ENCODE data around the gene UBE2K.
"Not testable (repeated sequence)": the region's sequence is repeated elsewhere in the genome, so short reads cannot be mapped to it uniquely, and the experiment has no call there.

UBE2K gene

GRCh38 chr4:39731908-39732307, 34.0 kb downstream of the UBE2K start:
- no peak for DNase-seq

- DNase-seq = no peak
These were observed 34.8 kb downstream of the UBE2K start for GRCh38 chr4:39732728-39733127.

- DNase-seq = not testable (repeated sequence)
These were observed 41.7 kb downstream of the UBE2K start for GRCh38 chr4:39739591-39739990.

GRCh38 chr4:39741401-39741800, 43.5 kb downstream of the UBE2K start:
- DNase-seq = no peak

- DNase-seq = no peak
These were observed 48.0 kb downstream of the UBE2K start for GRCh38 chr4:39745920-39746319.

- no peak for DNase-seq
These were observed 52.3 kb downstream of the UBE2K start for GRCh38 chr4:39750216-39750615.

GRCh38 chr4:39754309-39754708, 56.4 kb downstream of the UBE2K start:
- no peak for DNase-seq

- no peak for DNase-seq
These were observed 58.2 kb downstream of the UBE2K start for GRCh38 chr4:39756159-39756558.

GRCh38 chr4:39758176-39758575, 60.2 kb downstream of the UBE2K start:
- DNase-seq = no peak

GRCh38 chr4:39759569-39759968, 61.6 kb downstream of the UBE2K start:
- no peak for DNase-seq

GRCh38 chr4:39761005-39761667, 63.2 kb downstream of the UBE2K start:
- no peak for DNase-seq

GRCh38 chr4:39763714-39764572, 66.0 kb downstream of the UBE2K start:
- no peak for DNase-seq

- no peak for DNase-seq
These were observed 72.1 kb downstream of the UBE2K start for GRCh38 chr4:39770005-39770404.

- no peak for DNase-seq
These were observed 72.5 kb downstream of the UBE2K start for GRCh38 chr4:39770471-39770870.

- no peak for DNase-seq
These were observed 73.2 kb downstream of the UBE2K start for GRCh38 chr4:39770969-39771724.

- DNase-seq = not testable (repeated sequence)
These were observed 84.1 kb downstream of the UBE2K start for GRCh38 chr4:39781988-39782387.

- no peak for DNase-seq
These were observed 87.1 kb downstream of the UBE2K start for GRCh38 chr4:39785083-39785482.

- no peak for DNase-seq
These were observed 88.9 kb downstream of the UBE2K start for GRCh38 chr4:39786838-39787237.

GRCh38 chr4:39792128-39792527, 94.2 kb downstream of the UBE2K start:
- no peak for DNase-seq

- no peak for DNase-seq
These were observed 94.6 kb downstream of the UBE2K start for GRCh38 chr4:39792529-39792928.

GRCh38 chr4:39792976-39793375, 95.0 kb downstream of the UBE2K start:
- not testable (repeated sequence) for DNase-seq

GRCh38 chr4:39802005-39802404, 104.1 kb downstream of the UBE2K start:
- DNase-seq = no peak

- DNase-seq = no peak
These were observed 110.4 kb downstream of the UBE2K start for GRCh38 chr4:39808231-39808749.

All from activated naive CD4-positive, alpha-beta T cell treated with Interleukin-2 at 50 U/mL for 16 hours (primary cell).